HepG2 (cell line): ENCODE measurements around the gene PCDH12.

Experiments used
- CTCF ChIP-seq: sonication (generic); formaldehyde crosslinking; IDR thresholded peaks from 2 replicates; pipeline ENCODE4 v1.5.0; 2020; ENCODE audit warnings: mild to moderate bottlenecking, missing genetic modification reagents, moderate library complexity
- ETS1 ChIP-seq: sonication (generic); formaldehyde crosslinking; IDR thresholded peaks from 2 replicates; pipeline ENCODE4 v1.4.0; 2020; ENCODE audit warnings: missing genetic modification reagents

- no peak for TF ChIP-seq ETS1 (CRISPR knock-in tag)
- TF ChIP-seq CTCF (CRISPR knock-in tag), result no peak
Measured at GRCh38 chr5:141906972-141907371, 51.0 kb downstream of the PCDH12 start.
